ENCODE results near the gene NARF. TPM values are rescaled to one million over a fixed set of nuclear protein-coding genes. Genes with fewer than 3 reads are reported as not detected.

NARF gene
- total and polyA plus RNA-seq, 2 of the 8 experiments (the other 6 are each of a cell fraction or from before 2014, with no cell fraction given), result 97.4 to 131 TPM

DNA sequence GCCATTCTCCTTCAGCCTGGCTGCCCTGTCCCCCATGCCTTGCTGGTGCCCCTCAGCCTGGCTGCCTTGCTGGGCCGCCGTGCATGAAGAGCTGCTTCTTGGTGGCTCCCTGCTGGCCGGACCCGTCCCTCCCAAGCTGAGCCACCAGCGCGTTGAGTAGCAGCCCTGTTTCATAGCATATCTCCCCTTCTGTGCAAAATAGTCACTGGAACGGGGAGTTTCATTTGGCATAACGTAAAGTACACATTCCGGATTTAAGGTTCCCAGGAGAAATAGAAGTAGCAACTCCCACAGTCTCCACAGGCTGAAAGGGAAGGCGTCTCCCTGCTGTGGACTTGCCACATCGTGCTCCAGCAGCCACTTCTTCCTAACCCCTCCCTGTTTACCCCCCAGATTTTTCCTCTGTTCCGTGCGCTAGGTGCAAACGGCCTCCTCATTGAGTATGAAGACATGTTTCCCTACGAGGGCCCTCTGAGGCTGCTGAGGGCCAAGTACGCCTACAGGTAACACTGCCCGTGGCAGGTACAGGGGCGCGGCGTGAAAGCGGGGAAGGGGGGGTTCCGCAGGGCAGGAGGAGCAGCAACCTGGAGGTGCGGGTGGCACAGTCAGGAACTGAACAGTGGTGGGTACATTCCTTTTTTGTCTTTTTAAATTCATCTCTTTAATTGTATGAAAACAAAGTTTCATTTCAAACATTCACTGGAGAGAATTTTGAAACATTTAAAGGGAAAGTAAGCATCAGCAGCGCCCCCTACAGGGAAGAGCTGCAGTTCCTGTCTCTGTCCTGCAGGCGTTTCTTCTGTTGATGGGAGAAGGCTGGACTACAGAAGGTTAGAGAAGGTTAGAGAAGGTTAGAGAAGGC, 34.3 kb upstream of the NARF start:
- no peak overlapping the region for H3K27ac ChIP-seq (ENCODE audit: low read depth, low read length)
- no peak overlapping the region for H3K4me3 ChIP-seq (ENCODE audit: extremely low read depth in 1 of 4, insufficient read depth in 2 of 4, low read depth in 3 of 4, low read length in 4 of 4)
- H3K79me2 ChIP-seq (ENCODE audit: control insufficient read depth in 1 of 2, insufficient read depth in 2 of 2, low read length in 2 of 2), result no peaks in the 10 kb centered on the region
- no peak overlapping the region for H2BK120ac ChIP-seq (replicated peaks; ENCODE audit: low read depth, low read length)
- no peak overlapping the region for H2BK5ac ChIP-seq (ENCODE audit: low read depth, low read length)
- CTCF ChIA-PET (ENCODE audit: partially characterized antibody), result interaction anchor here (0.7 to 4.8 kb wide), 21 partner anchors 8 to 235 kb away, joined by 3 to 17 read pairs (median 4); no protein-coding TSS in a partner anchor
- no peak overlapping the region for H4K91ac ChIP-seq (replicated peaks; ENCODE audit: insufficient read length, low read length)
- peaks cover 1 to 2% of the 10 kb centered on the region in 2 experiments for H4K20me1 ChIP-seq (replicated peaks in 1 of 2; ENCODE audit: control insufficient read depth in 1 of 2, insufficient read depth in 2 of 2, low read length in 2 of 2)
- no peak overlapping the region for H4K5ac ChIP-seq (ENCODE audit: insufficient read length, low read depth, low read length)
- H3K9ac ChIP-seq (replicated peaks in 1 of 4; ENCODE audit: extremely low read depth in 1 of 4, low read depth in 3 of 4, low read length in 3 of 4), result no peak overlapping the region
- no peaks in the 10 kb centered on the region for H3K27me3 ChIP-seq (replicated peaks in 1 of 4; ENCODE audit: control insufficient read depth in 3 of 4, extremely low read depth in 1 of 4, insufficient read depth in 3 of 4, low read length in 3 of 4)
- no peaks in the 10 kb centered on the region for H3K23me2 ChIP-seq (ENCODE audit: low read depth, low read length)
- no peak overlapping the region for H2BK15ac ChIP-seq (ENCODE audit: low read length)
- no peak overlapping the region for H2BK20ac ChIP-seq (ENCODE audit: low read length)
- no peak overlapping the region for H3K23ac ChIP-seq (ENCODE audit: insufficient read length)
- DNase-seq (ENCODE audit: low read depth in 1 of 2, low spot score in 2 of 2) (peak in 1 of 2 experiments; percentile 82), FAIRE-seq (no peak)
- no peak overlapping the region for H3K18ac ChIP-seq (ENCODE audit: extremely low read depth, low read length)
- TF ChIP-seq GTF2F1 (IDR thresholded peaks at IDR 0.05; ENCODE audit: borderline replicate concordance, low read depth, low read length) (no peak), RAD21 (IDR thresholded peaks at IDR 0.05 in 1 of 2, conservative IDR thresholded peaks at IDR 0.05 in 1 of 2; ENCODE audit: low read depth in 2 of 2, low read length in 2 of 2) (peak; percentile 30 to 49), HDAC6 (IDR thresholded peaks at IDR 0.05; ENCODE audit: low read depth, low read length) (no peak)
- TF ChIP-seq, protein P1, sequence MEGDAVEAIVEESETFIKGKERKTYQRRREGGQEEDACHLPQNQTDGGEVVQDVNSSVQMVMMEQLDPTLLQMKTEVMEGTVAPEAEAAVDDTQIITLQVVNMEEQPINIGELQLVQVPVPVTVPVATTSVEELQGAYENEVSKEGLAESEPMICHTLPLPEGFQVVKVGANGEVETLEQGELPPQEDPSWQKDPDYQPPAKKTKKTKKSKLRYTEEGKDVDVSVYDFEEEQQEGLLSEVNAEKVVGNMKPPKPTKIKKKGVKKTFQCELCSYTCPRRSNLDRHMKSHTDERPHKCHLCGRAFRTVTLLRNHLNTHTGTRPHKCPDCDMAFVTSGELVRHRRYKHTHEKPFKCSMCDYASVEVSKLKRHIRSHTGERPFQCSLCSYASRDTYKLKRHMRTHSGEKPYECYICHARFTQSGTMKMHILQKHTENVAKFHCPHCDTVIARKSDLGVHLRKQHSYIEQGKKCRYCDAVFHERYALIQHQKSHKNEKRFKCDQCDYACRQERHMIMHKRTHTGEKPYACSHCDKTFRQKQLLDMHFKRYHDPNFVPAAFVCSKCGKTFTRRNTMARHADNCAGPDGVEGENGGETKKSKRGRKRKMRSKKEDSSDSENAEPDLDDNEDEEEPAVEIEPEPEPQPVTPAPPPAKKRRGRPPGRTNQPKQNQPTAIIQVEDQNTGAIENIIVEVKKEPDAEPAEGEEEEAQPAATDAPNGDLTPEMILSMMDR (IDR thresholded peaks at IDR 0.05; ENCODE audit: control extremely low read depth in 1 of 3, insufficient read depth in 1 of 3, low read depth in 1 of 3, low read length in 3 of 3), result peak; percentile 53 to 82 (median 76)
- H2AK5ac ChIP-seq (ENCODE audit: low read depth, low read length), result no peak overlapping the region
- H3K79me1 ChIP-seq (ENCODE audit: low read depth, low read length), result no peaks in the 10 kb centered on the region
- peaks cover 0 to 2% (median 0%) of the 10 kb centered on the region in 4 experiments; a peak in 1 of 8 replicates for H3K36me3 ChIP-seq (ENCODE audit: control insufficient read depth in 2 of 4, insufficient read depth in 4 of 4, low read length in 3 of 4)
- H3K56ac ChIP-seq (replicated peaks; ENCODE audit: insufficient read length, low read depth, low read length), result no peak overlapping the region
- no peak overlapping the region for H3K4ac ChIP-seq (replicated peaks; ENCODE audit: insufficient read length, low read depth, low read length)
- no peak overlapping the region for H3K4me2 ChIP-seq (ENCODE audit: insufficient read depth in 1 of 2, low read depth in 2 of 2, low read length in 2 of 2)
- H2AFZ ChIP-seq (ENCODE audit: low read length), result no peak overlapping the region
- POLR2A ChIA-PET (ENCODE audit: partially characterized antibody), result interaction anchor here (0.7 to 1.3 kb wide), 4 partner anchors 9 to 41 kb away, joined by 3 to 4 read pairs (median 3); no protein-coding TSS in a partner anchor
- 87% methylated on average over 25 of the region's 25 CpGs; no CpG with 5 or more reads in 1 of the 2 experiments for WGBS, 2 experiments (ENCODE audit: extremely low coverage in 1 of 2, insufficient coverage in 1 of 2, insufficient read length in 1 of 2, insufficient replicate concordance in 2 of 2, low coverage in 1 of 2, low lambda C conversion rate in 2 of 2, missing lambda C conversion rate in 1 of 2)
- peaks cover 0 to 3% of the 10 kb centered on the region in 2 experiments; a peak in 1 of 4 replicates for H3K9me3 ChIP-seq (ENCODE audit: insufficient read depth in 2 of 2, low read depth in 1 of 2, low read length in 1 of 2)
- no peak overlapping the region for H3K14ac ChIP-seq (ENCODE audit: insufficient read length)
- no peak overlapping the region for H2BK12ac ChIP-seq (ENCODE audit: low read depth, low read length)
- no peaks in the 10 kb centered on the region; a peak in 1 of 7 replicates for H3K4me1 ChIP-seq (replicated peaks in 1 of 4; ENCODE audit: control insufficient read depth in 3 of 4, insufficient read depth in 4 of 4, low read length in 3 of 4)
- no peak overlapping the region; the same call in 1 of the 2 replicates for H4K8ac ChIP-seq (ENCODE audit: extremely low read depth, insufficient read depth, low read length)
